Hematopoietic multipotent progenitor cell treated with erythropoietin and hydrocortisone succinate and interleukin-3 and kit ligand, for 17 days (in vitro differentiated cells): Measurements from ENCODE around the gene NUDT16L1.
"Not testable (repeated sequence)": the region's sequence is repeated elsewhere in the genome, so short reads cannot be mapped to it uniquely, and the experiment has no call there.

ENCODE experiments used
- DNase-seq: peaks from one replicate; pipeline ENCODE4 v3.0.0-alpha.2; 2015; ENCODE audit warnings: low spot score

The NUDT16L1 gene

GRCh38 chr16:4723071-4723767, 29.9 kb downstream of the NUDT16L1 start:
- no peak for DNase-seq

GRCh38 chr16:4724661-4725270, 31.4 kb downstream of the NUDT16L1 start:
- no peak for DNase-seq

DNA sequence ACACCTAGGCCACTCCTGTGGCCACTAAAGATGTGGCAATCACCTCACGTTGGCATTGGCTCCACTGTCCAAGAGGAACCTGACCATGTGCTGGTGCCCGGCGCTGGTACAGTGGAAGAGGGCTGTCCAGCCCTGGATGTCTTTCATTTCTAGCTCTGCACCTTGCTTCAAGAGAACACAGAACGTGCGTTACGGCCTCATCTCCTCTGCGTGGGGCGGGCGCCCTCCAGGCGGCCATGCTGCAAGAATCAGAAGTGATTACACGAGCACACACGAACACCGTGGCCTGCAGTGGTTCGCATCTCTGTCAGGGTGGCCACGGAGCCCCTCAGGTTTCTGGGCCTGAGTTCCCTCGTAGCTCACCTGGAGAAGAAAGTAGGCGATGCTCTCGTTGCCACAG, 33.3 kb downstream of the NUDT16L1 start:
- DNase-seq = no peak

GRCh38 chr16:4728676-4729075, 35.3 kb downstream of the NUDT16L1 start:
- DNase-seq = no peak

DNA sequence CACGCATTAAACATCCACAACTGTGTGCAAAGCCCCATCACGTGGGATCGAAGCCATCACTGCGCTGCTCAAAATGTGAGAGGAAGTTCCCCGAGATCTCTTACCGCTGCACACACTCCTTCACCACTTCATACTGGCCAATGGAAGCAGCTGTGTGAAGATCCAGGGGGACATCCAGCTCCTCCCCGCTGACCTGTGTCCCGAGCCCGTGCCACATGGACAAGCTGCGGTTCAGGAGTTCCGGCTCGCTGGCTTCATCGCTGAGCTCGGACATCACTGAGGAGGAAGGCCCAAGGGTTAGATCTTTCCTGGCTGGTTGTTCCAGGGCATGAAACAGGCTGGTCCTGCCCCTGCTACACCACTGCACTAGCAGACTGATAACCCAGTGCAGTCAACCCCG, 36.5 kb downstream of the NUDT16L1 start:
- no peak for DNase-seq

GRCh38 chr16:4733211-4733742, 39.9 kb downstream of the NUDT16L1 start:
- DNase-seq = no peak

GRCh38 chr16:4733747-4734062, 40.3 kb downstream of the NUDT16L1 start:
- no peak for DNase-seq

DNA sequence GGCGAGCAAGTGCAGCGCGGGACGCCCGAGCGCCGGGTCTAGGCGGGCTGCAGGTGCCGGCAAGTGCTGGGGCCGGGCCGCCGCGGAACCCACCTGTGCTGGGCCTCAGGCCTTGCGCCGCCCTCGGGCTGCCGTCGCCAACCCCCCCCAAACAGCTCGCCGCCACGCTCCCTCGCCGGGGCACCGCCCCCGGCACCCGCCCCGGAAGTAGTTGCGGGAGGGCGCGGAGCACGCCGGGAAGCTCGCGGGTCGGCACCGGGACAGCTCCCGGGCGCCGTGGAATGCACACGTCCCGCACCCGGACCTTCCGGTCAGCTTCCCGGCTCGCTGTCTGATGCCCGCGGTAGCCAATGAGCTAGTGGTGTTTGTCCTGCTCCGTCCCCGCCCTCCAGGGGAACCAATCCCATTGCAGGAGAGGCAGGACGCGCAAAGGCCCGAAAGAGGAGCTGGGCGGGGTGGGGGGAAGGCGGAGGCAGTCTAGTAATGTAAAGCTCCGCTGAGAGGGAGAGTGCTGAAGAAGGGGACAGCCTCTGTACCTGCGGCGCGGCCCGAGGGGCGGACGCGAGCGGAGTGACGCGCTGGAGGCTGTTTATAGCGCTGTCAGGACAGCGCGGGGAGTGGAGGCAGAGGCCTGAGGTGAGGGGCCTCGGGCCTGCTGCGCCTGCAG, 40.8 kb downstream of the NUDT16L1 start, which contains the start of the genes ANKS3 and DNAAF8:
ANKS3 (minus strand) TSS at position 209 of the 667 bp plus-strand sequence. CDS start 4,122 bp downstream, outside the sequence.
DNAAF8 (plus strand) TSS at position 475 of the 667 bp plus-strand sequence. CDS start 1,978 bp downstream, outside the sequence.
- DNase-seq = peak; percentile 87

DNA sequence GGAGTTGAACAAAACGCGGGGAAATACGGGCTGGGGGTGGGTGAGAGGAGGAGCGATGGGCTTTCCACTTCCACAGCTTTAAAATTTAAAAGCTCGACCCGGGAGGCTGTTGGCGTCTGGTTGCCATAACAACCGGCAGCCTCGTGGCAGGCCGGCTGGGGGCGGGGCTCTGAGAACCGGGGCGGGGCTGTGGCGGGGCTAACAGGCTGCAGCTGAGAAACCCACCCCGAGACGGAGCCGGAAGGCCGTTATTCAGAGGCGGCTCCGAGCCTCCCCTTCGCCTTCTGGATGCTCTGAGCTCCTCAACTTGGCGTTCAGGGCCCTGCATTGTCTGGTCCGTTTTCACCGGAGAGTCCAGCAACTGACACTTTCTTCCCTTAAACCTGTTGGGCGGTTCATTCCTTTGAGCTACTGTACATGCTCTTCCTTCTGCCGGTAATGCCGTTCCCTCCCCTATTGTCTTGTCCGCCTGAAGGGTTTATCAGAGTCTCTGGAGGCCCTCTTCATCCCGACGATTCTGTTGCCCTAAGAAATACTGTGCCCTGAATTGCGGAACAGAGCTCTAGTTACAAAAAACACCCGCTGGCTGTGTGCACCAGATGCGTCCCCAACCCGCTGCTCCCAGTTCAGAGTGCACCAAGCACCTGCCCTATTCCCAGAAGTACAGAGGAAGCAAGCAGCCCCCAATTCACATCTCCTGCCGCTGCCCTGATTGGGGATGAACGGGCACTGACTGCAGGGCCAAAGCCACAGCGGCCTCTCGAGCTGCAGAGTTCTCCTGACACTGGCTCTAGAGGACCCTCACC, 41.6 kb downstream of the NUDT16L1 start:
- peak; percentile 79 for DNase-seq

DNA sequence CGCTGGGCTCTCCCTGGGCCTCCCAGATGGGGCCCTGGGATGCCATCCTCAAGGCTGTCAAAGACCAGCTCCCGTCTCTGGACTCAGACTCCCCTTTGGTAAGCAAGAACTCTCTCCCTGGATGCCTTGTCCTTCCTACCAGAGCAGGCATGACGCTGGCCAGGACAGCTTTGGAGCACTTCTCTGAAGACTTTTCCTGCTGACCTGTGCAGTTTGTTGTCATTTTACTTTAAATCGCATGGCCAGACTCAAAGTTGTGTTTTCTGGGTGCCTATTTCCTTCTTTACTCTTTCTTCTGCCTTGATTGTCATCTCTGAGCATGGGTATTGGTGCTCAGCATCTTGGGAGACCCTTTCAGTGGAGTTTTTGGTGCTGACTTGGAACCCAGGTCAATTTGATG, 43.2 kb downstream of the NUDT16L1 start:
- DNase-seq = no peak

DNA sequence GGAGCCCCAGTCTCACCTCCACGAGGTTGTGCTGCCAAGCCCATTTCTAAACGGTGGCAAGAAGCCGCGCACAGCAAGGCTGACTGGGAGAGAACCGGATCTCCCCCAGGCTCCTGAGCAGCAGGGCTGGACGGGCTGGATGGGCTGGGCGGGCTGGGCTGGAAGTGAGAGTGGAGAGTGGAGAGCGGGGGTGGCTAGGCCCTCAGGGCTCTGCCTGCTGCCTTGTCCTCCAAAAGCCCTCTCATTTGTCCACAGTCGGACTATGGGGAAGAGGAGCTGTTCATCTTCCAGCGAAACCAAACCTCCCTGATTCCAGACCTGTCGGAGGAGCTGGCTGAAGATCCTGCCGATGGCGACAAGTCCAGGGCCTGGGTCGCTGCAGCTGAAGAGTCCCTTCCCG, 44.2 kb downstream of the NUDT16L1 start:
- no peak for DNase-seq

GRCh38 chr16:4738370-4738769, 45.0 kb downstream of the NUDT16L1 start:
- not testable (repeated sequence) for DNase-seq

DNA sequence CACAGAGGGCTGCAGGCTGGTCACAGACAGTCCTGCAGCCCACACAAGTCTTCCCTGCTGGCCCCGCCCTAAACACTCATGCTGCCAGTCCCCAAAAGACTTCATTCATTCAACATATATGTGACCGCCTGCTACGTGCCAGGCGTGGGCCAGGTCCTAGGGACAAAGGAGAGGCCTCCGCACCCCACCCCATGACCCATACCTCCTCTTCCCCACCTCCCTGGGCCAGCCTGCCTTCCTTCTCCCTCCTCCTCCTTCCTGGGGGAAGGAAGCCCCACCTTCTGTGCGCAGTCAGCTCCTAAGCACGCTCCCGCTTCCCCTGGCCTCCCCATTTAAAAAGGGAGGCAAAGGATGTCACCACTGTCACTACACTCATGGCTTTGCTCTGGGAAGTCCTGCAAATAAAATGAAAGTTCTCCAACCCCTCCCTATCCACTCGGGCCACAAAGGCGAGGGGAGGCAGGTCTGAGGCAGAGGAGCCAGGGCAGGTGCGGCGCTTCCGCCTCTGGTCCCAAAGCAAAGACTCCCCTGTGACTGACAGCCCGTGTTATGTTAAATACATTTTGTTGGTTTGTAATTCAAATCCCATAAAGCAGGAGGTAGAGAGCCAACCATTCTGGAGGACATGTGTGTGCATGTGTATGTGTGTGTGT, 50.0 kb downstream of the NUDT16L1 start:
- no peak for DNase-seq

DNA sequence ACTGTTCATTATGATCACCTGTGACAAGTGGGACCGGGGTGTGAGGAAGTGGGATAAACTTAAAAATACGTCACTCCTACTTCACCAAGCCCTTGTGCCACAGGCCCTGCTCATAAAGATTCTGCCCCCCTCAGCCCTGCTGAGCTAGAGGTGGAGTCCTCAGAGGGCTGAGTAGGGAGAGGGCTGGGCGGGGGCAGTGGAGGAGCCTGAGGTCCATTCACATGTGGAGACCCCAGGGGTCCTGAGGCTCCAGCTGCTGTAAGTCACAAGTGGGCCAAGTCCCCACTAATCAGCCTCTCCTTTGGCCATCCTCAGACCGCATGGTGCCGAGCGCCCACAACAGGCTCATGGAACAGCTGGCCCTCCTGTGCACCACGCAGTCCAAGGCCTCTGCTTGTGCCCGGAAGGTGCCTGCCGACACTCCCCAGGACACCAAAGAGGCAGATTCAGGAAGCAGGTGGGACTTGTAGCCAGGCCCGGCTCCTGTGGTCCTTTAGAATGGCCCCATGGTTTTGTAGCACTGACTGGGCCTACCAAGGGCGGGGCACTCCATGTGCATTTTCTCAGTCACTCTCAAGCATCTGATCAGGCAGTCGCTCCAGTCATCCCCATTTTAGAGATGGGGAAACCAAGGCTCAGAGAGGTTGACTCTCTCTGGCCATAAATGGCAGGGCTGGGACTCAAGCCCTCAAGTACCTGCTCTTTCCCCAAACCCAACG, 51.4 kb downstream of the NUDT16L1 start:
- DNase-seq = no peak

- no peak for DNase-seq
Measured at GRCh38 chr16:4745274-4745569, 51.9 kb downstream of the NUDT16L1 start.
